Pulmonary artery endothelial cell (primary cell): ENCODE data around the gene UPF2. TPM values are rescaled to one million over a fixed set of nuclear protein-coding genes. Genes with fewer than 3 reads are reported as not detected.
A peak's percentile ranks its signal among the peaks of the same experiment; 100 is the strongest.
"Not testable (repeated sequence)": the region's sequence is repeated elsewhere in the genome, so short reads cannot be mapped to it uniquely, and the experiment has no call there.

ENCODE experiments used
- DNase-seq: peaks from one replicate; pipeline ENCODE4 v3.0.0-alpha.2; 2011; ENCODE audit warnings: low read depth, low spot score
- total RNA-seq: library from RNA; depleted of rRNA; stranded (reverse); fragments of >200 nt; gene quantifications from 2 replicates; pipeline ENCODE4 v1.2.3, GENCODE V29; 2014

UPF2 gene, protein sequence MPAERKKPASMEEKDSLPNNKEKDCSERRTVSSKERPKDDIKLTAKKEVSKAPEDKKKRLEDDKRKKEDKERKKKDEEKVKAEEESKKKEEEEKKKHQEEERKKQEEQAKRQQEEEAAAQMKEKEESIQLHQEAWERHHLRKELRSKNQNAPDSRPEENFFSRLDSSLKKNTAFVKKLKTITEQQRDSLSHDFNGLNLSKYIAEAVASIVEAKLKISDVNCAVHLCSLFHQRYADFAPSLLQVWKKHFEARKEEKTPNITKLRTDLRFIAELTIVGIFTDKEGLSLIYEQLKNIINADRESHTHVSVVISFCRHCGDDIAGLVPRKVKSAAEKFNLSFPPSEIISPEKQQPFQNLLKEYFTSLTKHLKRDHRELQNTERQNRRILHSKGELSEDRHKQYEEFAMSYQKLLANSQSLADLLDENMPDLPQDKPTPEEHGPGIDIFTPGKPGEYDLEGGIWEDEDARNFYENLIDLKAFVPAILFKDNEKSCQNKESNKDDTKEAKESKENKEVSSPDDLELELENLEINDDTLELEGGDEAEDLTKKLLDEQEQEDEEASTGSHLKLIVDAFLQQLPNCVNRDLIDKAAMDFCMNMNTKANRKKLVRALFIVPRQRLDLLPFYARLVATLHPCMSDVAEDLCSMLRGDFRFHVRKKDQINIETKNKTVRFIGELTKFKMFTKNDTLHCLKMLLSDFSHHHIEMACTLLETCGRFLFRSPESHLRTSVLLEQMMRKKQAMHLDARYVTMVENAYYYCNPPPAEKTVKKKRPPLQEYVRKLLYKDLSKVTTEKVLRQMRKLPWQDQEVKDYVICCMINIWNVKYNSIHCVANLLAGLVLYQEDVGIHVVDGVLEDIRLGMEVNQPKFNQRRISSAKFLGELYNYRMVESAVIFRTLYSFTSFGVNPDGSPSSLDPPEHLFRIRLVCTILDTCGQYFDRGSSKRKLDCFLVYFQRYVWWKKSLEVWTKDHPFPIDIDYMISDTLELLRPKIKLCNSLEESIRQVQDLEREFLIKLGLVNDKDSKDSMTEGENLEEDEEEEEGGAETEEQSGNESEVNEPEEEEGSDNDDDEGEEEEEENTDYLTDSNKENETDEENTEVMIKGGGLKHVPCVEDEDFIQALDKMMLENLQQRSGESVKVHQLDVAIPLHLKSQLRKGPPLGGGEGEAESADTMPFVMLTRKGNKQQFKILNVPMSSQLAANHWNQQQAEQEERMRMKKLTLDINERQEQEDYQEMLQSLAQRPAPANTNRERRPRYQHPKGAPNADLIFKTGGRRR
- total RNA-seq: 15.7 and 22.8 TPM in 2 replicates

- DNase-seq: peak; percentile 95
Observed at GRCh38 chr10:12042797-12043651, at the start of gene UPF2. Gene UPF2 (minus strand): TSS chr10:12042809. CDS start chr10:12035423, 7,386 bp downstream.

DNA sequence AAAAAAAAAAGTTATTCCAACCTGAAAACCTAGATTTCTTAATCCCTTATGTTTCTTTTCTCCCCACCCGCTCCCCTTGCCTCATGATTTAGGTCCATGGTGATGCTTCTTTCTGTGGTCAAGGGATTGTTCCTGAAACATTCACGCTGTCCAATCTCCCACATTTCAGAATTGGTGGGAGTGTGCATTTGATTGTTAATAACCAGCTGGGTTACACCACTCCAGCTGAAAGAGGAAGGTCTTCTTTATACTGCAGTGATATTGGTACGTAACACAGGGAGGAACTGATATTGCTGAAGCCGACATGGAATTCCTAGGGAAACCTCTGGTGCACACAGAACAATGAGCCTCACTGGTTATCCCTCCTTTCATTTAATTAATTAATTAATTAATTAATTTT lies 48.8 kb upstream of the UPF2 start:
- DNase-seq: no peak

DNA sequence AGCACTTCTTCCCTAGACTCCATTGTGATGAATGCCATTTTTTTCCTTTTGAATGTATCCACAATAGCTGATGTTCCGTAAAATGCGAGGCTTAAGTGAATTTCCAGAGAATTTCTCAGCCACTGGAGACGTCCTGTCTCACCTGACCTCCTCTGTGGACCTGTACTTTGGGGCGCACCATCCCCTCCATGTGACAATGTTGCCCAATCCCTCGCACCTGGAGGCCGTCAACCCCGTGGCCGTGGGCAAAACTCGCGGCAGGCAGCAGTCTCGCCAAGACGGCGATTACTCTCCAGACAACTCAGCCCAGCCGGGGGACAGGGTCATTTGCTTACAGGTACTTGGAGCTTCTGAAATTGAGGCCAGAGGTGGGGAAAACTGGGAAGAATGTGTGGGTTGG lies 46.3 kb upstream of the UPF2 start:
- DNase-seq: no peak

GRCh38 chr10:12081879-12082557 lies 39.4 kb upstream of the UPF2 start:
- no peak for DNase-seq

GRCh38 chr10:12081470-12081869 lies 38.9 kb upstream of the UPF2 start:
- no peak for DNase-seq

DNA sequence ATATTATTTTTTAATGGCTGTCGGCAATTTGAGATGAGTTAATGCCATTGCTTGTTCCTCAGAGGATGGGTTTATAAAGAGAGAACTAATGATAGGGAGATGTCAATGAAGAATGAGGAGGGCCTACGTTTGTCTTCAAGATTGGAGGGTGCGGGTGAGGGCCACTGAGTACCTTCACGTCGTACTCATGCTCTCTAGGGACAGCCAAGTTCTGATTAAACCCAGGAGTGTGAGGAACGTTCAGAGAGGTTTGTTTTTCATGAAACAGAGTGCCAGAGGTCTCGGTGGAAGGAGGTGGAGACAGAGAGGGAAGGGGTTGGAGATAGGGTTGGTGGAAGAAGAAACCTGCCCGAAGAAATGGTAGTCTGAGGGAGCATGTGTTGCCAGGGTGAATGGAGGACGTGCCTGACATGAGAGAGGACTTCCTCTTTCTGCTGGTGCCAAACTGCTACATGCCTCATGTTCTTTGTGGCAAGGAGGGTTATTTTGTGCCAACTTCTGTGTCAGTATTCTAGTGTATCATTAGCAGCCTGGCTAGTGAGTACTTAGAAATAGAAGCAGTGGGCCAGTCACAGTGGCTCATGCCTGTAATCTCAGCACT lies 35.1 kb upstream of the UPF2 start:
- no peak for DNase-seq

GRCh38 chr10:12073526-12073925 lies 30.9 kb upstream of the UPF2 start:
- no peak for DNase-seq

GRCh38 chr10:12071441-12071840 lies 28.8 kb upstream of the UPF2 start:
- DNase-seq: not testable (repeated sequence)

DNA sequence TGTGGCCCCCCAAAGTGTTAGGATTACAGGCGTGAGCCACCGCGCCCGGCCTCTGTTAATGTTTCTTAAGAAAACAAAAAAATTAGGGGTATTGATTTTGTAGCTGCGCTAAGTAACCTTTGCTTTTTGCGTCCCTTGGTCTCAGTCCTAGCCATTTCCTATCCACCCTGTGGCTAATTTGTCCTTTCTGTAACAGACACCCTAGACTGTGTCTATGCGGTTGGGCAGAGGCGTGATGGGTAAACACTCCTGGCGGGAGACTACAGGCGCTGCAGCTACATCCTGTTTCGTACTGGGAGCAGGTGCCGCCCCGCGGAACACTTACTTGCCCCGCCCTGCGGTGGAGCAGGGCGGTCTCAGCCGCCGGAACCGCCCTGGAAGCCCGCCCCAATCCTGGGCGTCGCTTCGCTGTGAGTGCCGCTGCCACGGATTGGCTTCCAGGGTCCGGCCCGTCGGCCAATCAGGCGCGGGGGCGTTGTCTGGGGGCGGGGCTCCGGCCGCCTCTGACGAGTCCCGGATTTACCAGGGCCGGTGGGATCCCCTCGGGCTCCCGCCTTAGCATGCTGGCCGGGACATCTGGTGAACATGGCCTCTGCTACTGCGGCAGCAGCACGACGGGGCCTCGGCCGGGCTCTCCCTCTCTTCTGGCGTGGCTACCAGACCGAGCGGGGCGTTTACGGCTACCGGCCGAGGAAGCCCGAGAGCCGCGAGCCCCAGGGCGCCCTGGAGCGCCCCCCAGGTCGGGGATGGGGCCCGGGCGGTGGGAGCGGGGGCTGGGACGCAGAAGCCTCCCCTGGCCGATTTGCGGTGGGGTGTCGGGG lies 26.1 kb upstream of the UPF2 start, which contains the start of gene DHTKD1:
Gene DHTKD1, plus strand, starts transcription at position 506 of the 821 bp plus-strand sequence. Its CDS starts 80 bp downstream, at position 586.
- DNase-seq: peak; percentile 93

DNA sequence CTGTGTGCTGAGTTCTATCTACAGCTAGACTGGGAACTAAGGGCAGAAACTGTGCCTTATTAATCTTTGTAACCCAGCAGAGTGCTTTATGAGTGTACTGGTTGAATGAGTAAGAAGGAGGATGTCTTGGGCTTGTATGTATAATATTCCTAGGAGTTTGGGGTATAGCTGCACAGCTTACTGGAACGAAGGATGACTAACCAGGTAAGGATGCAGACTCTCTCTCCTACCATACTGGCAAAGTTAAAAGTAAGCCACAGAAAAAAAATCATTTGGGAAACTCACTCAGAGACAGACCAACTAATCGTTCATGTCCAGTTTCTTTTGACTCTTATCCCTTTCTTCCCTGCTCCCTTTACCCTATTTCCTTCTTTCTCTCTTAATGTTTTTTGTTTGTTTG lies 24.7 kb upstream of the UPF2 start:
- DNase-seq: no peak

GRCh38 chr10:12063483-12063818 lies 20.8 kb upstream of the UPF2 start:
- DNase-seq: no peak

- DNase-seq: no peak
Observed at GRCh38 chr10:12062754-12063482, 20.3 kb upstream of the UPF2 start.

DNA sequence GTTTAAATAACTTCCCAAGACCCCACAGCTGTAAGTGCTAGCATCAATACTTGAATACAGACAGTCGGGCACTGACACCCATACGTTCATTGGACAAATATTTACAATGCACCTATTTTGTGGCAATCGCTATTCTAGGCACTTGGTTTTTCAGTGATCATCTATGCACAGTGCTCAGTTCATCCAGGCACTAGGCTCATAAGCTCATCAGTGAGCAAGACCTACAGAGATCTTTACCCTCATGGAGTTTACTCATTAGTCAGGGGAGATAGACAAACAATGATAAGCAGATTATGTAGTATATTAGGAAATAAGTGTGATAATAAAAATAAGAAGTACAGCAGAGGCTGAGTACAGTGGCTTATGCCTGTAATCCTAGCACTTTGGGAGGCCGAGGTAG lies 18.5 kb upstream of the UPF2 start:
- DNase-seq: no peak

- no peak for DNase-seq
Observed at GRCh38 chr10:12056748-12057147, 14.1 kb upstream of the UPF2 start.

- DNase-seq: no peak
Observed at GRCh38 chr10:12055732-12056131, 13.1 kb upstream of the UPF2 start.

DNA sequence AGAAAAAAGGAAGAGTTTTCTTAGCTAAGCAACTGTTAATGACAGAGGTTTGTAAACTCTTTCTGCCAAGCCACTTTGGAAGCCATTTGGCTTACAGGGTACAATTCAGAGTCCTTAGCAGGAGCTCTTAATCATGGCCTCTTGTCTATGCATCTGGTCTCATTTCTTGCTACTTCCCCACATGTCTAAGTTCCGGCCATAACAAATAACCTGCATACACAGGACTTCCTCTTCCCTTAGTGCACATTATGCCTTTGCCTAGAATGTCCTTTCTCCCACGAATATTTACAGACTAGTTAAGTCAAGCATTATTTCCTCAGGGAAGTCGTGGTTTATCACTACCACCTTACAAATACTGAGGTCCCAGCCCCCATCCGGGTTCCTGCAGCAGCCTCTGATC lies 8.6 kb upstream of the UPF2 start:
- DNase-seq: no peak

DNA sequence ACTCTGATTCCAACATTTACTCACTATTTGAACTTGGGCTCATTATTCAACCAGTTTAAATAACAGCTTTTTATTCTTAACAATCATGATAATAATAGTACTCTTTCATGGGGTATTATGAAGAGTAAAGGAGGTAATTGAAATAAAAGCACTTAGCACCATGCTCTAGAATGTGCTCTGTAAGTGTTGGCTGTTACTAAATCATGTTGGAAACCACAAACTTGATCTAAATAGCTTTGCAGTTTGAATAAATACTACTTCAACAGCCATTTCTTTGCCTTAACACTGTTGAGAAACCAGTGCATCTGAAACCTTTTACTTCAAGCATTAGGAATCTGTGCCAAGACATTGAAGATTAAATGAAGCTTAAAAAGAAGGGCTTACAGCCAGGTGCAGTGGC lies 7.9 kb upstream of the UPF2 start:
- no peak for DNase-seq

GRCh38 chr10:12048547-12048946 lies 5.9 kb upstream of the UPF2 start:
- DNase-seq: no peak
